ENCODE results near the gene LAMA4.

- TF ChIP-seq CTCF (IDR thresholded peaks at IDR 0.05), result no peak
- no peak for TF ChIP-seq POLR2A (IDR thresholded peaks at IDR 0.05)
These were observed 12.4 kb downstream of the LAMA4 start for GRCh38 chr6:112241820-112242429.
